HL-60/S4 treated with retinoic acid at 250 ng/mL for 4 days and 3 days (cell line): Measurements from ENCODE around the gene CFAP97D2.
"Not testable (repeated sequence)": the region's sequence is repeated elsewhere in the genome, so short reads cannot be mapped to it uniquely, and the experiment has no call there.

Experiments used
- in situ Hi-C: fragments of 300-500 bp; cut with MboI; formaldehyde crosslinking; loops from 2 replicates; pipeline ENCODE4 v1.7.0; 2022; ENCODE audit warnings: low sequenced_read_pairs

Gene CFAP97D2

DNA sequence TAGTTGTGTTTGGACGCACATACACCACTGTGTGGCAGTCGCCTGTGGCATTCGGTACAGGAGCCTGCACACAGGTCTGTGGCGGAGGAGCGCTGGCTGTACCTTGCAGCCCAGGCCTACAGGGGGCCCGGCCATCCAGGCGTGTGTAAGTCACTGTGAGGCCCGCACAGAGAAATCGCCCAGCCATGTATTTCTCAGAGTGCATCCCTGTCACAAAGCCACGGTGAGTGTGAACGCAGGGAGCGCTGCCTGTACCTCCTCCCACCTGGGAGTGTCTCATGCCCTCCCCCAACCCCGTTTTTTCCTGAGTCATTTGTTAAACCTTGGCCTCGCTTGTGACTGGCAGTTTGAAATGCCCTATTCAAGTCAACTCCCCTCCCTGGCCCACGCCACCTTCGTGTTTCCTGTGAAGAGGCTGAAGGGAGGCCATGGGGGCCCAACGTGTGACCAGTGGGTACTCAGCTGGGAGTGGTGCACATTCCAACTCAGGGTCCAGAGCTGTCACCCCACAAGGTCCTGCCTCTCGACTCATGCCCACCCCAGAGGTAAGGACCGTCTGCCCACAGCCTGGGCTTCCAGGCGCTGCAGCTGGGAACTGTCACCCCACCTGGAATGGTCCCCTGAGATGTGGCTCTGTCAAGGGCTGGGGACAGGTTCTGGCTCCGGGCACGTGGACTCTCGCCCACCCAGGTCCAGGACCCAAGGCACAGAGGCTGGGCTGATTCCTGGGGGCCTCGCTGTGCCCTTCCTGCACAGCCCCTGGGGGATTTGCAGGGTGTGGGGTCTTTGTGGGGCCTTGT lies 35.1 kb upstream of the CFAP97D2 start:
- in situ Hi-C loops = no loop called here

DNA sequence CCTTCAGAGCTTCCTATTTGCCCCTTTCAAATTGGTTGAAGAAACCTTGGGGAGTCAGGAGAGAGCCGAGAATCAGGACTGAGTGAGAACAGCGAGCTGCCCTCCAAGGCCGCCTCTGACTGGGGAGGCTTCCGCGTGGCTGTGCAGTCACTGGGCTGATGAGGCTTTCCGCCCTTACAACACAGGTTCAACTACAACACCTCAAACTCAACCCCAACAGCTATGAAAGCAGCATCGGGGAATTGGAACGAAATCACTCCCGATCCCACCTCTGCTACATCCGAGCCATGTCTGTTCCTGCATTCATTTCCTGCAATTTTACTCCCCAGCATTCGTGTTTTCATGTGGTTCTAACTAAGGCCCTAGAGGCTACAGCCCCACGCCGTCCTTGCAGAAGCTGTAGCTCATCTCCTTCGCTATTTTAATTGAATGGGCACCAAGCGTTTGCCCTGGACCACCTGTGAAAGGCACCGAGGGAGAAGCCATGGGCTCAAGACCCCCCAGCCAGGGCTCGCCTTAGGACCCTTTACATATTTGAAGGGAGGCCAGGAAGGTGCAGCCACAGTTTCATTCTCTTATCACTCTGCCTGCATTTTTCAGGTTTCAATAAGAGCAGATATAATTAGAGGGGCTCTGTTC lies 34.3 kb upstream of the CFAP97D2 start:
- in situ Hi-C loops = no loop called here

DNA sequence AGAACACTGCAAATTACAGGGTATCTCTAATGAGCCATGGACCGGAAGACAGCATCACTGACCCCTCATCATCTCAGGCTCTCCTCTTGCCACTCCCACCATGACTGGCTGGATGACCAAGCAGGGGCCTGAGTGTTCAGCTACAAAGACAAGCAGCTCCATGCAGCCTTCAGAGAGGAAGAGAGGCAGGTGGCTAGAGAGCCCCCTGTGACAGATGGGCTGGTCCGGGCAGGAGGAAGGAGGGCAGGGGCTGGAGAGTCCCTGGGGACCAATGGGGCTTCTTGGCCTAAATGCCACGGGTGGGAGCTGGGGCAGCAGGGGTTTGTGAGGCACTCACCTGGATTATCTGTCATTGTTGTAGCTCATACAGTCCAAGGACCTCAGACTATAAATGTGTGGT lies 33.8 kb upstream of the CFAP97D2 start:
- in situ Hi-C loops = no loop called here

DNA sequence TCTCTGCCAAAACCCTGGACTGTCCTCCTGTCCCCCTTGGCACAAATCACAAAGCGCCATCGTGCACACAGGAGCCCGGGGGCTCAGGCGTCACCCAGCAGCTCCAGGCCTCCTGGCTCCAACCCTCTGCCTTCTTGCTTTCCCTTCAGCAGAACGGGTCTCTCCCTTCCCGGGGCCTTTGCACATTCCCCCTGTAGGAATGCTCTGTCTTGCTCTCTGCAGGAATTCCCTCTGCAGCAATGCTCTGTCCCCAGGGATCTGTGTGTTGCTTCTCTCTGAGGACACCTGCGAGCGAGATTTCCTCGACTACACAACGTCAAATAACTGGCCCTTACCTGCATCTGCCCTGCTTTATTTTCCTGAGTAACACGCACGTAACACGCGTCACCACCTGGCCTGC lies 33.3 kb upstream of the CFAP97D2 start:
- in situ Hi-C loops = no loop called here

DNA sequence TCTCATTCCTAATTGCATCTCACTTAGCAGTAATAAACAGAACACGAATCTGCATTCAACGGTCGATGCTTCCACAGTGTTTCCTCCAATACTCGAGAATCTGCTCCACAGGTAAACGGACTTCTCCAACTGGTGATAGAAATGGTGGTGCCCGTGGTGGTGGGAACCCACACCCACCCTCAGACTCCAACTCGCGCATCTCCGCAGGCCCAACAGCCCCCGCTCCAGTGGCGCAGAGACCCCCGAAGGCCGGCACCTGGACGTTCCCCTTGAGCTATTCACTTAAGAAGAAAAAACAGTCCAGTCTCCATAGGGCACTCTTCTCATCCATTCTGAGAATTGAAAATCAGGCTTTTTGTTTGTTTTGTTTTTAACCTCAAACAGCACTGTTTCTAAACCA lies 32.9 kb upstream of the CFAP97D2 start:
- in situ Hi-C loops = no loop called here

DNA sequence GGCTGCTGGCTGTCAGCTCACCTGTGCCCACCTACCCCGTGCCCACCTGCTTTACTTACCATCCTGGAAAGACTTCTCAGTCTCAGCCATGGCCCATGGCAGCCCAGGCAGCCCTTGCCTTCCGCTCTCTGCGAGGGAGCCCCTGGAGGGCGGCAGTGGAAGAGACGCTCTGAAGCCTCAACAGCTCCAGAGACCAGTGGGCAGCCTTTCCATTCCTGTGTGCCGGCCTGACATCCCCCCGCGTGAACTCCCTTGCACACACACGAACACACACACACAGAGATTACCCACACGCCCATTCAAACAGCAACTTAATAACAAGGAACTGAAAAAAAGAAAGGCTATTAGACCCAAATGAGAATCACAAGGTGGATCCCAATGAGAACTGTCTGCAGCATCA lies 32.4 kb upstream of the CFAP97D2 start:
- in situ Hi-C loops = no loop called here

DNA sequence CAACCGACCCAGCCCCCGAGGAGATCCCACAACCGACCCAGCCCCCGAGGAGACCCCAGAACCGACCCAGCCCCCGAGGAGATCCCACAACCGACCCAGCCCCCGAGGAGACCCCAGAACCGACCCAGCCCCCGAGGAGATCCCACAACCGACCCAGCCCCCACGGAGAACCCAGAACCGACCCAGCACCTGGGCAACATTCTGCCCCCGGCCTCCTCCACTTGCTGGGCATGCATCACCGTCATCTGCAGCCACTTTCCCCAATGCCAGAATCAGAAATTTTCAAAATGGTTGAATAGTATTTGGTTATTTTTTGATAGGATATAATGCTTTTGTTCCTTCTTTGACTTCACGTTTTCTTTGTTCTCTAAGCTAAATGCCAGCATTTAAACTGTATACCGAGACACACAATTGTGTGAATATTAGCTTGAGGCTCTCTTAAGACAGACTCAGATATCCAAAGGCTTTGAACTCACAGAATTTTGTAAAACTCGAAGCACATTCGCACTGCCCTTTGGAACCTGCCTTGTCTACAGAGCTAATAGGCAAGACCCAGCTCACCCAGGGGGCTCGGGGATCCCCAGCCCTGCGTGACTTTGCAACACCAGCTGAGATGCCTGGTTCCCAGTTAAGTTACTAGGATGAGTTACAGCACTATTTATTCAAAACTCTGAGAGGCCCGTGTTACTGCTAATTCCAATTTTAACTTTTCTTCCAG lies 31.1 kb upstream of the CFAP97D2 start:
- in situ Hi-C loops = no loop called here

DNA sequence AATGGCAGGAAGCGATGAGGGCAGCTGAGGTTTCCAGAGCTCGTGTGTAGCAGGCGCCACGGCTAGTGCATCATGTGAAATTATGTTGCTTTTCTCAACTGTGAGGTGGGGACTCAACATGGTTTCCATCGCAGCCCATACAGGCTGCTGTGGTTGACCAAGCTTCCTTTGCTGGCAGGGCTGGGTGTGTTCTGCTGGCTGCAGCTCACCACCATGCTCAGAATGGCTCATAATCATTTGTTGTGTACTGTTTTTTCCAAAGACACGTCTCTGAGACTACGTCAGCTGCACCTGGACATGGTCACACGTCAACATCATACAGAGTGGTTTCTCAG lies 30.6 kb upstream of the CFAP97D2 start:
- in situ Hi-C loops = no loop called here

DNA sequence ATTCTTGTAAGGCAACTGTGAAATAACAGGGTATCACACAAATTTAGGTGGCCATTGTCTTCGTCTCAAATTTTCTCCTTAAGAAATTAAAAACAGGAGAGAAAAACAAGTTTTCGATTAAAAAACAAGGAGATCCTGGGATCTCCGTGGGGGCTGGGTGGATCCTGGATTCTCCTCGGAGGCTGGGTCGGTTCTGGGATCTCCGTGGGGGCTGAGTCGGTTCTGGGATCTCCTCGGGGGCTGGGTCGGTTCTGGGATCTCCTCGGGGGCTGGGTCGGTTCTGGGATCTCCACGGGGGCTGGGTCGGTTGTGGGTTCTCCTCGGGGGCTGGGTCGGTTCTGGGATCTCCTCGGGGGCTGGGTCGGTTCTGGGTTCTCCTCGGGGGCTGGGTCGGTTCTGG lies 30.2 kb upstream of the CFAP97D2 start:
- in situ Hi-C loops = not testable (repeated sequence)

DNA sequence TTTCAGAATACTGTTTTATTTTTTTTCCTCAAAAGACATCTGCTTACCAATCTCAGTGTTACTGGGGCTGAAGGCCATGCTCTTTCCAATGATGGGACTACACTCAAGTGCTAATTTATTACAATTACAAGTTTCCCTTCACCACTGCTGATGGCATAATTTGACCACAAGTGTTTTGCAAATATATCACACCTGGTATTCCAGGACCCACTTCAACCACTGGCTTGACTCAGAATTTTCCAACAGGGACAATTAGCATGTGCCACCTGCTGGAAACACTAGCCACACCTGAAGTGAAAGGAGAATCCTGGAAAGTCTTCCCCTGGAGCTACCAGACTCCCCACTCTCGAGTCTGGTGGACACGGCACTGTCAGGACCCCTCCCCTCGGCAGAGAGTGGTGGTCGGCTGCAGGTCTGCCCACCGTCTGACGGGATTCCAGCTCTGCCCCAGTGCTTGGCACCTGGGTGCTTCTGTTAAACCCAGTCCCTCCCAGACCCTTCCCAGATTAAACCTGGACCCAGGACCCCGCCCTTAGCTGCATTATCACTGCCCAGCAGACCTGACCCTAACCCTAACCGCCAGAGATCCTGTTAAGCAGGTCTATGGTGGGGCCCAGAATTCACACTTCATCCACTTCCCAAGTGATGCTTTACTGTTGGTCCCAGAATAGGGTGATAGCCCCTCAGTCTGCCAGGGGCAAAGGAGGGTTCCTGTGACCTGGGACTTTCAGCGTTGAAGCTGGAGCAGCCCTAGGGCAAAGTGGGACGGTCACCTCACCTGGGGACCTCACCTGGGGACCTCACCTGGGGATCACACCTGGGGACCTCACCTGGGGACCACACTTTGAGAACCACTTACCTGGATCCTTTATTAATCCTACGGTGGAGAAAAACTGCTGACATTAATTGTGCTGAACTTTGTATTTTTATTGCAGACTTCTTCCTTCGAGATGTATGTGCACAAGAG lies 29.0 kb upstream of the CFAP97D2 start:
- in situ Hi-C loops = no loop called here

DNA sequence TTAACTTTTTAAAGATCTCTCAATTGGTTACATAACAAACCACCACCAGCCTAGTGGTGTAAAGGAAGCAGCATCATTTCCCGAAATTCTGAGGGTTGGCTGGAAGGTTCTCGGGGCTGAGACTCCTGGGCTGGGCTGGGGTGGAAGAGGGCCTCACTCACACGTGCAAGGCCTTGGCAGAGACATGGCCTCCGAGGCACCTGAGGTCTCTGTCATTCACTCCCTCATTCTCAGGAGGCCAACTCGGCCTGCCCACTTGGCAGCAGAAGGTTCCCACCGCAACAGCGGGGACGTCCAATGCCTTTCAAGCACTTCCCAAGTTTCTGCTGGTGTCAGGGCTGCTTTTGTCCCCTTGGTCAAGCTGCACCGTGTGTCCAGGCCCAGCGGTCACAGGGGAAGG lies 28.0 kb upstream of the CFAP97D2 start:
- in situ Hi-C loops = no loop called here

DNA sequence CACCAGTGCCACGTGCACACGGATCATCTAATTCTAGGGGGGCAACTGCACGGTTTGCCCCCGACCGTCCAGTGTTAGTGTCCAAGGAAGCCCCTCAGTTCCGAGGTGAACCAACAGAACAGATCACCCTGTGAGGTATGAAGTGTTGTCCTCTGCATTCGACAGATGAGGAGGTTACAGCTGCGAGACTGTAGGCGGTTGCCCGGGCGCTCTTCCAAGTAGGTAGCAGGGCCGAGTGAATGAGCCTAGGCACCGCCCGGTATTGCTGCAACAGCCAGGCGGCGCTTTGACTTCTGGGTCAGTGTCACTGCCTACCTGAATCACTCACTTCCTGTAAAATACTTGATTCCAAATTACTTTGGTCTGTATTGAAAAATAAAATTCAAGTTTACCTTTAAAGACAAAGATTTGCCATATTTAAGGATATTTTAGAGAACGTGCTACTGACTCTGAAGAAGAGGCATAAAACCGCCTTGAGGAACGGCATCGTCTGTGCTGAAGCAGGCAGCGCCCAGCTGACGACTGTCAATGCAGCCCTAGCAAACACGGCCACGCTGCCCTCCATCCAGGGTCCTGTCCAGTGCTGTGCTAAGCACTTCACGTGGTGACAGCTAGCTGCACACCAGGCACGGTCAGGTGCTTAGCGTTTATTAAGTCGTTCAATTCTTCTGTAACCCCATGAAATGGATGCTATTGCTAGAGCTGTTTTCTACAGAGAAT lies 27.3 kb upstream of the CFAP97D2 start:
- in situ Hi-C loops = no loop called here

DNA sequence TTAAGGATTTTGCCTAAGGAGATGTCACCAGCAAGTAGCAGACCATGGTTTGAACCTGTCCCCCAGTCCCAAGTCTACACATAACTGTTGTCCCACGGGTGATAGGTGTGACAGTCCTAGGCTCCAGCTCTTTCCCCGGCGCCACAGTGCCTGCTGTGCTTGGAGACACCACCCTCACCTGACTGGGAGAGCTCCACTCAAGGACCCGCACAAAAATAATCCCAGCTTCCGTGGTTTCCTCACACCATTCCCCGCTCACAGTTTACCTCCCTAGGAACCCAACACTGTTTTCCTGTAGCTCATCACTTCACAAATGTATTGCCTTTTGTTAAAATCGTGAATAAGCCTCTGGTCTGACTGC lies 26.8 kb upstream of the CFAP97D2 start:
- in situ Hi-C loops = no loop called here

DNA sequence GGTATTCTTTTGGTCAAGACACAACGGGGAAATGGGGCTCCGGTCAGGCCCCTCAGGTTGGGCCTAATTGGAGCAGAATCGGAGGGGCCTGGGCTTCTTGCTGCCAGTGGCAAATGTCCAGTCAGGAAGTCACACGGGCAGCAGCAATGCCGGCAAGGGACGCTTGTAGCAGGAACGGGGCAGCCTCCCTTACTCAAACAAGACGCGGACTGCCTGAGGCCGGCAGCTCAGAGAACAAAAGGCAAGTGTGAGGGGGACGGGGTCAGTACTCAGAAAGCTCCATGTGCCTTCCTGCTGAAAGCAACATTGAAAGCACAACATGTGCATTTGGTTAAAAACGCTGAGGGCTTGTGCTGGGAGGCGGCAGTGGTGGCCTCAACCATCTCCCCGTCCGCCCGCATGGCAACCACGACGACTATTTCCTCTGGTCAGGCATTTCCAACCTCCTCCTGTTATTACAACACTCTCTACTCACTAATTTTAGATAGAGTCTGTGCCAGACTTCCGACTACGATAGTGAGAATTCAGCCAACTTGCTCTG lies 26.2 kb upstream of the CFAP97D2 start:
- in situ Hi-C loops = no loop called here

DNA sequence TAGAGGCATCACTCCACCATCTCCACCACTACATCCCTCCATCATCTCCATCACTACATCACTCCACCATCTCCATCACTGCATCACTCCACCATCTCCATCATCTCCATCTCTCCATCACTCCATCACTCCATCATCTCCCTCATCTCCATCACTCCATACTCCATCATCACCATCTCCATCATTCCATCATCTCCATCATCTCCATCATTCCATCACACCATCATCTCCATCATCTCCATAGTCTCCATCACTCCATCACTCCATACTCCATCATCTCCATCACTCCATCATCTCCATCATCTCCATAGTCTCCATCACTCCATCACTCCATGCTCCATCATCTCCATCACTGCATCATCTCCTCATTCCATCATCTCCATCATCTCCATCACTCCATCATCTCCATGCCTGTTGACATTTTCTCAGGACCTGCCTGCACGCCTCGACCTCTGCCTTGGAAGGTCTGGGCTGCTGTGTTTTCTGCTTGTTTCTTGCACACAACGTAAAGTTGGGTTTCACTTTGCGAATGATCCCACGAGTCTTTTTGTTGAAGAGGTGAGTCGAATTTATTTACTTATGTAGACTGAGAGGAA lies 25.5 kb upstream of the CFAP97D2 start:
- in situ Hi-C loops = no loop called here

DNA sequence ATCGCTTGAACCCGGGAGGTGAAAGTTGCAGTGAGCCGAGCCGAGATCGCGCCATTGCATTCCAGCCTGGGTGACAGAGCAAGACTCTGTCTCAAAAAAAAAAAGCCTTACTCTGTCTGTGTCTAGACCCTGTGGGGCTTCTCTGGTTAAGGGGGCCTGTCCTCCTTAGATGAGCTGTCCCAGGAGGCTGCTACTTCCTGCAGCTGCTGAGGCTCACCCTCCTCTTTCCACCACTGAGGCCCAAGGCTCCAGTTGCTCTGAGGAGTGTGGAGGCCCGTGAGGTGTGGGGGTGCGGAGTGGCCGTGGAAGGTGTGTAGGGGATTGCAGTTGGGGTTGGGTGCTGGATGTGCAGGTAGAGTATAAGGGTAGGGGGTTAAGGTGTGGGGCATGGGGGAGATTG lies 24.6 kb upstream of the CFAP97D2 start:
- in situ Hi-C loops = no loop called here

DNA sequence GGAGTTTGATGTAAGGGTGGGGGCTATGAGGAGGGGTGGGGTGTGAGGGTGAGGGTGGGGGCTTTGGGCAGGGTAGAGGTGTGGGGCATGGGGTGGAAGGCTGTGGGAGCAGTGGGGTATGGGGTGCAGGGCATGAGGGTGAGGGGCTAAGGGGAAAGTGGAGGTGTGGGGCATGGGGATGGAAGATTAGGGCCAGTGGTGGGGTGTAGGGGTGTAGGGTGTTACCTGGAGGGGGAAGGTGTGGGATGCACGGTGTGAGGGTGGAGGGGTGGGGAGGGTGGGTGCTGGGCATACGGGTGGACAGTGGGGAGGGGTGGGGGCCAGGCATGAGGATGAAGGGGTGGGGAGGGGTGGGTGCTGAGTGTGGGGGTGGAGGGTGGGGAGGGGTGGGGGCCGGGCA lies 23.7 kb upstream of the CFAP97D2 start:
- in situ Hi-C loops = no loop called here

DNA sequence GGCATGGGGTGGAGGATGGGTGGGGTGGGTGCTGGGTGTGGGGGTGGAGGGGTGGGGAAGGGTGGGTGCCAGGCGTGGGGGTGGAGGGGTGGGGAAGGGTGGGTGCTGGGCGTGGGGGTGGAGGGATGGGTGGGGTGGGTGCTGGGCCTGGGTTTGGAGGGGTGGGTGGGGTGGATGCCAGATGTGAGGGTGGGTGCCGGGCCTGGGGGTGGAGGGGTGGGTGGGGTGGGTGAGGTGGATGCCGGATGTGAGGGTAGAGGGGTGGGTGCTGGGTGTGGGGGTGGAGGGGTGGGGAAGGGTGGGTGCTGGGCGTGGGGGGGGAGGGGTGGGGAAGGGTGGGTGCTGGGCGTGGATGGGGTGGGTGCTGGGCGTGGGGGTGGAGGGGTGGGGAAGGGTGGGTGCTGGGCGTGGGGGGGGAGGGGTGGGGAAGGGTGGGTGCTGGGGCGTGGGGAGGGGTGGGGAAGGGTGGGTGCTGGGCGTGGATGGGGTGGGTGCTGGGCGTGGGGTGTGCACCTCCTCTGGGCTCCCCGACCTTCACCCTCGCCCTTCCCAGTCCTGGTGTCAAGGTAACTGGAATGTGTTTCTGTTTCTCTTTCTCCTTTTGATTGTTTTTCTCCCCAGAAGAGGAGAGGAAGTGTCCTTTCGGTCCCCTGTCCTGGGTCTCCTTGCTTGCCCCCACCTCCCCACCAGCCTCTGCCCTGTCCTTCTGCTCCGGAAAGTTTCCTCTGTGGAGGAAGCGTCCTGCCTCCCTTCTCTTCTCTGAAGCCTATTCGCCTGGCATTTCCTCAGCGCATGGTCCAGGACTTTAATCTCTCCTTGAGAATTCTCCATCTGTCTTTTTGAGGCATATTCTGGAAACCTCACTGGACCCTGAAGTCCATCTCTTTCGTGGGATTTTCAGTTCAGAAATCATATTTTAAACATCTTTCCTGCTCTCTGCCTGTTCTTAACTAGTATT lies 22.9 kb upstream of the CFAP97D2 start:
- in situ Hi-C loops = no loop called here
